DOHH2 (cell line): ENCODE measurements around the gene PLXNC1.
A peak's percentile ranks its signal among the peaks of the same experiment; 100 is the strongest.

ENCODE experiments used
- H3F3A ChIP-seq: fragments of 200-600 bp; sonication (generic), shearing (Covaris generic); 2 replicates; pipeline ENCODE4 v1.6.0; 2016; ENCODE audit warnings: antibody characterized with exemption, mild to moderate bottlenecking; ENCODE audit not compliant: control insufficient read depth, insufficient read depth
- H3K27ac ChIP-seq: fragments of 200-600 bp; sonication (generic); 2 replicates; pipeline ENCODE4 v1.5.1; 2014; ENCODE audit warnings: low read depth, mild to moderate bottlenecking, low read length, moderate library complexity
- H3K27me3 ChIP-seq: fragments of 200-600 bp; sonication (generic); 2 replicates; pipeline ENCODE4 v1.6.1; 2014; ENCODE audit warnings: mild to moderate bottlenecking, low read length, mixed read lengths; ENCODE audit not compliant: control insufficient read depth
- H3K36me3 ChIP-seq: fragments of 200-600 bp; sonication (generic); 2 replicates; pipeline ENCODE4 v1.6.1; 2014; ENCODE audit warnings: mild to moderate bottlenecking, low read length, moderate library complexity, mixed read lengths; ENCODE audit not compliant: control insufficient read depth
- H3K4me1 ChIP-seq: fragments of 200-600 bp; sonication (generic); 2 replicates; pipeline ENCODE4 v1.6.1; 2014; ENCODE audit warnings: mild to moderate bottlenecking, low read length, mixed read lengths; ENCODE audit not compliant: control insufficient read depth
- H3K4me2 ChIP-seq: fragments of 200-600 bp; sonication (generic); 2 replicates; pipeline ENCODE4 v1.6.0; 2014; ENCODE audit warnings: mild to moderate bottlenecking, low read length, moderate library complexity
- H3K4me3 ChIP-seq: fragments of 200-600 bp; sonication (generic); 2 replicates; pipeline ENCODE4 v1.5.1; 2014; ENCODE audit warnings: mild to moderate bottlenecking, low read length, mixed read lengths
- H3K79me2 ChIP-seq: fragments of 200-600 bp; sonication (generic); 2 replicates; pipeline ENCODE4 v1.6.1; 2014; ENCODE audit warnings: mild to moderate bottlenecking, low read length, mixed read lengths; ENCODE audit not compliant: control insufficient read depth
- H3K9me2 ChIP-seq: fragments of 200-600 bp; sonication (generic); replicated peaks from 2 replicates; pipeline ENCODE4 v1.6.1; 2014; ENCODE audit warnings: mild to moderate bottlenecking, low read length, mixed read lengths; ENCODE audit not compliant: control insufficient read depth
- H3K9me3 ChIP-seq: fragments of 200-600 bp; sonication (generic); 2 replicates; pipeline ENCODE4 v1.6.1; 2014; ENCODE audit warnings: antibody characterized with exemption, low read length, mixed read lengths; ENCODE audit not compliant: control insufficient read depth, insufficient read depth
- H4K20me1 ChIP-seq: fragments of 200-600 bp; sonication (generic); 2 replicates; pipeline ENCODE4 v1.6.0; 2014; ENCODE audit warnings: low read depth, mild to moderate bottlenecking, antibody characterized with exemption, low read length, moderate library complexity; ENCODE audit not compliant: control insufficient read depth, insufficient read depth
- CTCF ChIP-seq: fragments of 200-600 bp; sonication (generic); IDR thresholded peaks from one replicate; pipeline ENCODE4 v1.5.1; 2014; ENCODE audit warnings: antibody characterized with exemption, mild to moderate bottlenecking, low read depth, low read length; ENCODE audit not compliant: poor library complexity, severe bottlenecking
- EZH2phosphoT487 ChIP-seq: fragments of 200-600 bp; sonication (generic); IDR thresholded peaks from 2 replicates; pipeline ENCODE4 v1.6.1; 2017; ENCODE audit warnings: borderline replicate concordance, mild to moderate bottlenecking, antibody characterized with exemption, low read length, moderate library complexity, mixed read lengths

PLXNC1 gene

GRCh38 chr12:94205822-94206221, 57.4 kb downstream of the PLXNC1 start:
- Histone ChIP-seq H3K4me2 (peak overlapping the region; percentile 81), H4K20me1 (no peaks in the 10 kb centered on the region), H3K4me3 (peak overlapping the region; percentile 47), H3K36me3 (no peaks in the 10 kb centered on the region), H3F3A (peaks cover 11% of the 10 kb centered on the region), H3K9me2 (no peaks in the 10 kb centered on the region), H3K4me1 (peaks cover 74% of the 10 kb centered on the region), H3K27me3 (no peaks in the 10 kb centered on the region), H3K27ac (no peak overlapping the region), H3K79me2 (no peaks in the 10 kb centered on the region), H3K9me3 (no peaks in the 10 kb centered on the region)
- TF ChIP-seq CTCF (no peak), EZH2phosphoT487 (no peak)

GRCh38 chr12:94206886-94207285, 58.5 kb downstream of the PLXNC1 start:
- Histone ChIP-seq H4K20me1 (no peaks in the 10 kb centered on the region), H3K4me2 (peak overlapping the region; percentile 81), H3F3A (peaks cover 11% of the 10 kb centered on the region), H3K9me3 (no peaks in the 10 kb centered on the region), H3K4me1 (peaks cover 74% of the 10 kb centered on the region), H3K9me2 (no peaks in the 10 kb centered on the region), H3K27me3 (no peaks in the 10 kb centered on the region), H3K27ac (peak overlapping the region; percentile 84; the same call in 1 of the 2 replicates), H3K4me3 (peak overlapping the region; percentile 10; the same call in 1 of the 2 replicates), H3K36me3 (no peaks in the 10 kb centered on the region), H3K79me2 (no peaks in the 10 kb centered on the region)
- TF ChIP-seq CTCF: no peak
- no peak for TF ChIP-seq EZH2phosphoT487

GRCh38 chr12:94207467-94207848, 59.1 kb downstream of the PLXNC1 start:
- TF ChIP-seq EZH2phosphoT487 (no peak), CTCF (no peak)
- H3F3A ChIP-seq: peaks cover 11% of the 10 kb centered on the region
- no peaks in the 10 kb centered on the region for H3K27me3 ChIP-seq
- no peaks in the 10 kb centered on the region for H3K9me2 ChIP-seq
- no peaks in the 10 kb centered on the region for H4K20me1 ChIP-seq
- peaks cover 69% of the 10 kb centered on the region for H3K4me1 ChIP-seq
- H3K36me3 ChIP-seq: no peaks in the 10 kb centered on the region
- peak overlapping the region; percentile 65 for H3K4me3 ChIP-seq
- no peaks in the 10 kb centered on the region for H3K79me2 ChIP-seq
- H3K9me3 ChIP-seq: no peaks in the 10 kb centered on the region
- H3K27ac ChIP-seq: peak overlapping the region; percentile 84
- H3K4me2 ChIP-seq: peak overlapping the region; percentile 81
